HG03571 (cell line): ENCODE data around the gene PAEP.
"Not testable (repeated sequence)": the region's sequence is repeated elsewhere in the genome, so short reads cannot be mapped to it uniquely, and the experiment has no call there.

Source experiments
- ATAC-seq: cut with Tn5 transposase; IDR thresholded peaks from one replicate; pipeline ENCODE4 v1.9.1; 2021; ENCODE audit not compliant: unreplicated experiment

The PAEP gene

DNA sequence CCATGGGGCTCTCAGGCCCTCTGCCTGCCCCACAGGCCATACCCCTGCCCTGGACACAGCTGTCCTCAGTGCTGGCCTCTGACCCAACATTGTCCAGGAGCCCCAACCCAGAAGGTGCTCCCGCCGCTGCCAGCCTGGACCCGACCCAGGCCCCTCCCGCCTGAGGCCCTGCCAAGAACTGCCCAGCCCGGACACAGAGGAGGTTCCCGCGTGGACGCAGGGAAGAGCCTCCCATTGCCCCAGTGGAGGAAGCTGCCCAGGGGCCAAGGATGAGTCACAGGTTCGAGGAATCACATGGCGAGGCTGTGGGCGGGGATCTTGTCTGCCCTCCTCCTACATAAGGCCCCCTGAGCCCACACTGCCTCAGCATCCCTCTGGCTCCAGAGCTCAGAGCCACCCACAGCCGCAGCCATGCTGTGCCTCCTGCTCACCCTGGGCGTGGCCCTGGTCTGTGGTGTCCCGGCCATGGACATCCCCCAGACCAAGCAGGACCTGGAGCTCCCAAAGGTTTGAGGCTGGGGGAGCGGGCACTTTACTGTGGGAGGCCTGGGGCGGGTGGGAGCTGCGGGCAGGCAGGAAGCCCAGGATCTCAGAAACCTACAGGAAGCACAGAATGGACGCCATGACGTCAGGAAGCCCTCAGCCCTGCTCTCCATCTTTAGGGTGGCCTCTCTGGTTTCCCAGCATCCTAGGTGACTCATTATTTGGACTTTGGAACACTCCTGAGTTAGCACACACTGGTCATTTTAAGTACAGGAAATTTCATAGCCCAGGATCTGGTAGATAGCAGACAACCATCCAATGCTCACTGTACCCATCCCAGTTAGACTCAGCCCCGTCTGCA is at the start of gene PAEP:
Gene PAEP (plus strand): TSS at position 366 of the 844 bp plus-strand sequence.
- ATAC-seq, result no peak

DNA sequence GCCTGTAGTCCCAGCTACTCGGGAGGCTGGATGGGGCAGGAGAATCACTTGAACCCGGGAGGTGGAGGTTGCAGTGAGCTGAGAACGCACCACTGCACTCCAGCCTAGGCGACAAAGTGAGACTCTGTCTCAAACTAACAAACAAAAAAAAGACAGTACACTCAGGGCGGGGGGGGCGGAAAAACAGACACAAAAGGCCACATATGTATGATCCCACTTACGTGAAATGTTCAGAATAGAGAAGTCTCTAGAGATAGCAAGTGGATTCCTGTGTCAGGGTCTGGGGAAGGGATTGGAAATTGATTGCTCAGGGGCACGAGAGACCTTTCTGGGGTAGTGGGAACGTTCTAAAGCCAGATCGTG is 49.3 kb upstream of the PAEP start:
- no peak for ATAC-seq

DNA sequence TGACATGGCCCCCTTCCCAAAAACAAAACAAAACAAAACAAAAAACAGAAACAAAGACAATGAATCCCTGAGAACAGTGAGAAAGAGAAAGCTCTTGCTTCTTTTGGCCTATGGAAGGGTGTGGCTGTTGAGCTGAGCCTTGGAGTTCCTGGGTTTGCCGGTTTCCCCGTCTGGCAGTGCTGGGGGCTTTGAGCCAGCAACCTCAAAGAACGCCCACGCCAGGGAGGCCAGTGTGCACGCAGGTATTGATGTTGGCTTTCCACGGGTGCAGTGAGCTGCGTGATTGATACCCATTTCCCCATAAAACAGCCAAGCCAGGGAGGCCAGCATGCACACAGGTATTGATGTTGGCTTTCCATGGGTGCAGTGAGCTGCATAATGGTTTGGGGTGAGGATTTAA is 48.7 kb upstream of the PAEP start:
- no peak for ATAC-seq

DNA sequence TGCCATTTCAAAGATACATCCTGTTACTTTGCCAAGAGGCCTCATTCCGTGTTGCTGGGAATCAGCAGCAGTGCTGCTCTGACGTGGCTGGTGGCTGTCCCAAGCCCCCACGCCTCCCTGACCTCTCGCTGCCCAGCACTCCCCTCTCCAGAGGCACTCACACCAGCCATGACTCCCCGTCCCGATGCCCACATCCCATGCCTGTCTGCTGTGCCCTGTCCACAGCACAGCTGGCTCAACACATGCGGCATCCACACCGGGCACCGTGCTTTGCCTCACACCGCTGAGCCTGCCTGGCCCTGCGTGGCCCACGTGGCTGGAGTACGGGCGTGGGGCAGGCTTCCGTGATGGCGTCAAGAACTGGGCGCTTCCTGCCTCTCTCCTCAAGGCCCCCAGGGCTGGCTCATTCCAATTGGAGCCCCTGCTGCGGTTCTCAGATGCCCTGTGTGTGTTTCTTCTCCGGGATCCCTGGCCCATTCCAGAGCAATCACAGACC is 48.2 kb upstream of the PAEP start:
- no peak for ATAC-seq

DNA sequence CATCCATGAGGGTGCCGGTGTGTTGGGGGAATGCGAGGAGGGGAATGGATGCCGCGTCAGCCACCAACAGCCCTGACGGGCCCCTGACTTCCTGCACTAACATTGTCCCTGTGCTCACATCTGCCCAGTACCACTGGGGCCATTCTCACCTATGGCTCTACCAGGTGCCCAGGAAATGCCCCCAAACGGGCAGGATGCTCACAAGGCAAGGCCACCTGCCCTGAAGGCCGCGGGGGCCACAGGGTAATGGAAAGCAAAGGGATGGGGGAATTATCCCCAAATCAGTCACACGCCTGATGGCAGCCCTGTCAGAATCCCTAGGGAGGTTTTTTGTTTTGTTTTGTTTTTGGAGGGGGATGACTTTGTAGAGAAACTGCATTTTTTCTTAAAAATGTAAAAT is 47.6 kb upstream of the PAEP start:
- ATAC-seq, result not testable (repeated sequence)

DNA sequence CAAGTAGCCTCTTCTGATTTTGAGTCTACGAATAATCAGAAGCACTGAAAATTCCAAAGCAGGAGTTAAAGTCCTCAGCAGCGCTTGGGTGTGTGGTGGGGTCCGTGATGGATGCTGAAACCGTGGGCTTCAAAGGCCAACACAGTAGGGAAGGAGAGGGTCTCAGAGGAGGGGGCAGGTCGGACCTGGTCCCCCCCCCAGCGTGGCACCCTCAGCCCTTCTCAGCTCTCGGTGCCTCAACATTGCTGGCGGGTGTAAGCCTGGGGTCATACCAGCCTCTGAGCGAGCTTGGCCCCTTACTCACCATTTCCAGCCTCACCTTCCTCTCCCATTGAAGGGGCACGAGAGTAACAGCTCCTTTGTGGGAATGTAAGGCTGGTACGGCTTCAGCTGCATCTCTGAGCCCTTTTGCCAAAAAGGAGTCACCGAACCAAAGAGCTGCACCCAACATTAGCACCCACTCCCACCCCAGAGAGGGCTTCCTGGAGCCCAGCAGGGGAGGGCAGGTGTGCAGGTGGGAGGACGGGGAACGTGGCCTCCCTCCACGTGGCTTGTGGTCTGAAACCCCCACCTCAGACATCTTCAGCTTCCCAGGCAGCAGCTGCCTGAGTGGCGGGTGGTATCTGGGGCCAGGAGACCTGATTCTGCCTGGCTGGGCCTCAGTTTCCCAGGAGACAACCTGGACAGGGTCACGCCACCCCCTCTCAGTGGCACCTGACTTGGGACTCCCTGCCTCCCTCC is 47.0 kb upstream of the PAEP start:
- no peak for ATAC-seq

DNA sequence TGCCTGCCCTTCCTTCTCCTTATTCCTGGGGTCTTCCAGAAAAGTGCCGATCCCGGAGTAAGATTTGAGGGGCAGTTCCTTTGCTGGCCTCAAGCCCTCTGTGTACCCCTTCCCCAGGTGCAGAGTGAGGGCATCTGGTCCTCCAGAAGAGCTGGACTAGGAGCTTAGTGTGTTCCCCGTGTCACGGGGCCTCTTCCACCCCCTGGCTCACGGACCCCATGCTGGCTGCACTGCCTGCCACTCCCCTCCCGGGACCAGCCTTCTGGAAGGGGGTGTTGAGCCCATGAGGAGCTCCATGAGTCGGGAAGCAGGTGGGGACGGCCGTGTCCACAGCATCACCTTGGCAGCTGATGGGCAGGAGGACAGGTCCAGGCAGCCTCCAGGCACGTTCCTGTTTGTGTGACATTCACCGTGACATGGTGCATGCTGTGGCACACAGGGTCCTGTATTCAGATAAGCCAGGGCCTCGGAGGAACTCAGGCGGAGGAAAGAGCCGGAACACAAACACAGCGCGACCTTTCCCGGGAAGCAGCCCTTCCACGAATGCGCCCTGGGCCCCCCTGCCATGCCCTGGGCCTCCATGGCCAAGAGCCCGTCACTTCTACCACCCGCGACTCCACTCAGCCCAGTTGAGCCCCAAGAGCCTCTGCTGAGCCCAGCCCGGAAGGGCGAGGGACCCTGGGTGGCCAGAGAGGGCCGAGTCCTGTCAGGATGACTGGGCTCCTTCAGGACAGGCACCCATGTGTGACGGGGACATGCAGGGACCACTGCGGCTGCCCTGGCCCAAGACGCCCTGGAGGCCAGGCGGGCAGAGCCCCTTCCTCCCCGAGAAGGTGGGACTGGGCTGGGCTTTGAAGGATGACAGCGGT is 46.2 kb upstream of the PAEP start:
- ATAC-seq, result no peak

DNA sequence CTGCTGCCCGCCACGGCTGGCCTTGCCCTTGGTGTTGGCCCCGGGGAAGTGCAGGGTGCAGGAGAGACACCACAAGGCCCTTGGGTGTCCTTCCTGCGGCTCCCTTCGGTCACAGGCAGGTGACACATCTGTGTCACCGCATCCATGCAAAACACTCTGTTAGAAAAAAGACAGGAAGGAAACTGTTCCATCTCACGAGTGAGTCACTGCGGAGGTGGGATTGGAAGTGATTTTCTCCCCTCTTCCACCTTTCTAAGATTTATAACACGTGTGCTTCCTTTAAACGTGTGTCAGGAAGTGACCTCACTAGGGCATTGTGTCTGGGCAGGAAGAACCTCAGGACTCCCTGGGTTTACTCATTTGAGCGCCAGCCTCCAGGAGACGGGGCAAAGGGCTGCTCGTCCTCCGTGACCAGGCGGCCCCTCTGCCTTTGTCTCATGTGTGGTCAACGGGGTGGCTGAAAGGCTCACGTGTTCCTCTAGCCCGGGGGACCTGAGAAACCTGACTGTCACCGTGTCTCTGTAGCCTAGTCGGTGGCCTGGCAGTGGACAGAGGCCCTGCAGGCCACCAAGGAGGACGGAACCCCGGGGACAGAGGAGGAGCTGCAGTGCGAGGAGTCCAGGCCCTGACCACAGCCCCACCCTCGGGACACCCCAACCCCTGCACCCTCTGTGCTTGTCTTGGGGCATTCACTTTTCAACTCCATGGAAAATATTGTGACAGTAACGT is 45.3 kb upstream of the PAEP start:
- no peak for ATAC-seq

DNA sequence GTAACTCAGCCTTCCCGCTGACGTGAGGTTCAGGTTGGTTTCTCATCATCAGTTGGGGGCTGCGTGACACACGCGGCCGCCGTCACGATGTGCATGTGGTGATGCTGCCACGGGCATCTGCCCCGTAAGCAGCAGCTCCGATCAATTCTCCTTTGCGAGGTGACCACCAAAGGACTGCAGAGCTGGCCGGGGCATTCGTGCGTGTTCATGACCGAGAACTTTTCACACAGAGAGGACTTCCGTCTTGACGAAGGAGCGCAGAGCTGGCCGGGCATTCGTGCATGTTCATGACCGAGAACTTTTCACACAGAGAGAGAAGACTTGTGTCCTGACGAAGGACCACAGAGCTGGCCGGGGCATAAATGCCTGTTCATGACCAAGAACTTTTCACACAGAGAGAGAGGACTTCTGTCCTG is 44.1 kb upstream of the PAEP start:
- ATAC-seq, result no peak

DNA sequence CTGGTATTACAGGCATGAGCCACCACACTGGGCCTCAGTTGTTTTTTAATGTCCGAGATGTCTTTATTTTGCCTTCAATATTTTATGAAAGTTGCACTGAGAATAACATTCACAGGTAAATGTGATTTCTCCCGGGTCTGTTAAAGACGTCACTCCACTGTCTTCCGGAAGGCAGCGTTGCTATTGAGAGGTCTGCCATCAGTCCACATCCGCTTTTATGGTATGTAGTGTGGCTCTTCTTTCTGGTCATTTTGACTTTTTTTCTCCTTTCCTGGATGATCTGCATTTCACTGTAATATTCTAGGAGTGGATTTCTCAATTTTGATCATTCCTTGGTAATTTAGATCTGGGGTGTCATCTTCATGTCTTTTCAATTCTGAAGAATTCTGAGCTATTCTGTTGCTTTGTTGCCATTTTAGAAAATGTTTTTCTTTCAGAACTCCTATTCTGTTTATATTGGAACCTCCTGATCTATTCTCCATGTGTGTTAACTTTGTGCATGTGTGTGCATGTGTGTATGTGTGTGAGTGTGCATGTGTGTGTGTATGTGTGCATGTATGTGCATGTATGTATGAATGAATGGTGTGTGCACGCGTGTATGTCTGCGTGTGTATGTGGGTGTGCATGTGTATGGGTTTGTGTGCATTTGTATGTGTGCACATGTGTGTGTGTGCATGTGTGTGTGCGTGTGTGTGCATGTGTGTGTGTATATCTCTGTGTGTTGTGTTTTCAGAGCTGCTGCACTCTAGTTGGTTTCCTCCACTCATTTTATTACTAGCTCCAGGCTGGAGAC is 42.2 kb upstream of the PAEP start:
- ATAC-seq, result no peak

DNA sequence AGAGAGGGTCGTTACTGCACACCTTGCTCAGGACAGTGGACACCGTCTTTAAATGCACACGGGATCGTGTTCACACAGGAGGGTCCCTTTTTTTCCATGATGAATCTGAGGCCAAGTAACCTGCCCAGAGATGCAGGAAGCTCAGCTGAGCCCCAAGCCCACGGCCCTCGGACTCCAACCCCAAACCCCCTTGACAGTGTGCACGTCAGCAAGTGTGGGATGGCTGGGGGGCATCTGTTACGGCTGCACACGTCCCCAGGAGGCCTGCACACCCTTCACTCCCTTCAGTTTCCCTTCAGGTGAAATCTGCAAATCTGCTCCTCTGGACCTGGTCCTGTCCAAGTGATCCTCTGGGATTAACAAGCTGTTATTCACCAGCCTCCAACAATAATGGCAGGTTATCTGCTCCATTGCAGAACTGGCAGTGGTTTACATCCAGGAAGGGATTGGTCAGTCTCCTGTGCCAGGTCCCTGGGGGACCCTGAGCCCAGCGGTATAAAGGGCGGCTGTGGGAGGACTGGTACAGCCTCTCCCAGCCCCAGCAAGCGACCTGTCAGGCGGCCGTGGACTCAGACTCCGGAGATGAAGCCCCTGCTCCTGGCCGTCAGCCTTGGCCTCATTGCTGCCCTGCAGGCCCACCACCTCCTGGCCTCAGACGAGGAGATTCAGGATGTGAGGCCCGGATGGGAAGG is 40.5 kb upstream of the PAEP start, which contains the start of gene LCN1:
Gene LCN1 (plus strand): TSS at position 525 of the 692 bp plus-strand sequence. CDS start 58 bp downstream, at position 583.
- no peak for ATAC-seq

DNA sequence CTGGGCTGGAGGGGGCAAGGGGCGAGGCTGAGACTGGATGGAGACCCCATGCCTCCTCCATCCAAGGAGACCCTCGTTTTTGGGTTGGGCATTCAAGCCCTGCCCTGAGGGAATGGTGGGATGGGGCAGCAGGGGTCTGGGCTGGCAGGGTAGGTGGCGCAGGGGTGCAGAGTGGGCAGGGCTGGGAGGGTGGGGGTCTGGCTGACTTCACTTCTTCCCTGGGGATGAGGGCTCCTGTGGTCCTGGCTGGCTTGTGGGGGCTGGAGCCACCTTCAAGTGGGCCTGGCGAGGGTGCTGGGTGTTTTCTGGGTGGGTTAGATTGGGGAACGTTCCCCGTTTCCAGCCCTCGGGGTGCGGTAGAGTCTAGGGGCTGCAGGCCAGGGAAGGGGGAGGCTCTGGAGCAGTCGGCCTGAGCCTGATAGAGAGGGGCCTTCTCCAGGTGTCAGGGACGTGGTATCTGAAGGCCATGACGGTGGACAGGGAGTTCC is 39.9 kb upstream of the PAEP start:
- ATAC-seq, result no peak

DNA sequence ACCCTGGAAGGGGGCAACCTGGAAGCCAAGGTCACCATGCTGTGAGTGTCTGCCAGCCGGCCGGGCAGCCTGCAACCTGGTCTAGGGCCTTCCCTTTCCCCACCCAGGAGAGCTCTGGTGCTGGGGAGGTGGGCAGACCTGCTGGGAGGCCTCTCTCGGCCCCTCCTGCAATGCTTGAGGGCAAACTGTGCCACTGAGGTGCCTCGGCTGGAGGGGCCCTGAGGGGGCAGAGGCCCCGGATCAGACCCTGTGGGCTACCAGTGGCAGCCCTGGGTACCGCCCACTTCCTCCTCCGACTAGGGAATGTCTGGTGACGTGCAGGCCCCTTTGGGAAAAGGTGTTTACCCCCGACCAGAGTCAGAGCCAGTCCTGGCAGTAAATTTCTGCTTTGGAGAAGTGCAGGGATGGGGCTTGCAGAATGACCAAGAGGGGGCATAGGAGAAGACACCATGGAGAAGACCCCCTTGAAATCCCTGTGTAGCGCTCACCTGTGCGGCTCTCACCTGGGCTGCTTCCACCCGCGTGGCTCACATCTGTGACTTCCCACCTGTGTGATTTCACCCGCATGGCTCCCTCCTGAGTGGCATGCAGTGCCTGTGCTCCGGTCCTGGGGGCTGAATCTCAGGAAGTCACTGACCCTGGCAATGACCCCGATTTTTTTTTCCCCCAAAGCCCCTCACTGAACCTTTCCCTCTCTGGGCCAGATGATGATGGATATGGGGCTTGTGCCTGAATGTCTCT is 39.2 kb upstream of the PAEP start:
- ATAC-seq, result no peak

DNA sequence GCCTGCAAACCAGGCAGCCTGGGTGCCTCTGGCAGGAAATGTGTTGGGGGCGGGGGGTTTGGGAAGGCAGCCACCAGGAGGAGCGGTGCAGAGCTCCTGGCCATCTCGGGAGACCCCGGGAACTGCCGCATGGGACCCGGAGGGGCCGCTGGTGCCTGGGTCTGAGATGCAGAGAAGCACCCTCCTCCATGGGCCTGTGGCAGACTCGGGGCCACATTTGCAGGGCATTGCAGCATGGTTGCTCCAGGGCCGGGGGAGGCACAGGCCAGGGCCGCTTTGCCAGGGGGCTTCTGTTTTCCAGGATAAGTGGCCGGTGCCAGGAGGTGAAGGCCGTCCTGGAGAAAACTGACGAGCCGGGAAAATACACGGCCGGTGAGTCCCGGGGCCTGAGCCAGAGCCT is 38.6 kb upstream of the PAEP start:
- ATAC-seq, result no peak

DNA sequence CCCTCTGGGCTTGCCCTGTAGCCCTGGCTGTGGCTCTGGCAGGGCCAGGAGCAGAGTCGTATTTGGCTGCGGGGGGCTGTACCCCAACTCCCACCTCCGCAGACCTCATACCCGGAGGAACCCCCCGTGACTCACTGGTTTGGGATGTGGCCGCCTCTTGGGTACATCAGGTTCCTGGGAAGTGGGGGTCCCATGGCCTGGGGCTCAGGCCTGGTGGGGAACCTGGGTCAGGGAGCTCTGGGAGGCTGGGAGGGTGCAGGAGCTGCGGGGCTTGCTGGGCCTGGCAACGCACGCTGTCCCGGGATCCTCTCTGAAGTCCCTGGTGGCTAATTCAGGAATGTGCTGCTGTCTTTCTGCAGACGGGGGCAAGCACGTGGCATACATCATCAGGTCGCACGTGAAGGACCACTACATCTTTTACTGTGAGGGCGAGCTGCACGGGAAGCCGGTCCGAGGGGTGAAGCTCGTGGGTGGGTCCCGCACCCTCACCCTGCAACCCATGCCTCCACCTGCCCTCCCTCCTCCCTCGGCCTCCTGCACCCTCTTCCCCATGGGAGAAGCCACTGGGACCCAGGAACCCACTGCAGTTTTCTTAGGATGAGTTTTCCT is 37.9 kb upstream of the PAEP start:
- ATAC-seq, result no peak

DNA sequence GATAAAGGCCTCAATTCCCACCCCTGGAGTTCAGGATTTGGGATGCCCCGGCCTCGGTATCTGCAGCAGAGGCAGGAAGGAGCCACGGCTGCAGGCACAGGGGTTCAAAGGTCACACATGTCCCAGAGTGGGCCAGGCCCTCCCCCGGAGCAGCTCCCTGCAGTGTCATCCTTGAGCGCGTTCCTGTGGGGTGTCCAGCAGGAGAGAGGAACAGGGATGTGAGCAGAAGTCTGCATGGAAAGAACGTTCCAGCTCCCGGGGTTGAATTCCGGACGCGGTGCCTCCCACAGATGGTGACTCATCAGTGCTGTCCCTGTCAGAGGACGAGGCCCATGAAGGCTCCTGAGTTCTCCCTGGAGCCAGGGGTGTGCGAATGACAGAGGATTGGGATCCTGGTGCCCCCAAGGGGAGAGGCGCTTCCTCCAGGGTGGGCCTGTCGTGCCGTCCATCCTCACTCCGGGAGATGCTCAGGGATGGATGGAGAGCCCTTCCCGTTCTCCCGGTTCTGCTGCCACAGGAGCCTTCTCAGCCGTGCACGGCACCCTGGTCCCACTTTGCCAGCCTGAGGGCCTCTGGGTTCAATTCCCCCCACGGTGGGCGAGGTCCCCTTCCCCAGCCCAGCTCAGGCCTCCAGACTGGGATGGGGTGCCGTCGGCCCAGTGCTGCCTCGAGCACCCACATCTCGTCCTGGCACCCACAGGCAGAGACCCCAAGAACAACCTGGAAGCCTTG is 37.3 kb upstream of the PAEP start:
- ATAC-seq, result no peak
